ENCODE measurements around the gene KDM8.

- no peak for TF ChIP-seq GATA3 (IDR thresholded peaks at IDR 0.05; ENCODE audit: low read depth, low read length)
- TF ChIP-seq GATA2 (IDR thresholded peaks at IDR 0.05; ENCODE audit: low read depth, low read length): no peak
Observed at GRCh38 chr16:27215660-27216059, 12.3 kb downstream of the KDM8 start.

All from SH-SY5Y (cell line).